HepG2 (cell line): Measurements from ENCODE around the gene GNA15. TPM values are rescaled to one million over a fixed set of nuclear protein-coding genes. Genes with fewer than 3 reads are reported as not detected.
A peak's percentile ranks its signal among the peaks of the same experiment; 100 is the strongest.

Source experiments
- ATAC-seq: fragments of 200-7000 bp; cut with Tn5 transposase; 3 replicates; pipeline ENCODE4 v1.9.1; 2020; ENCODE audit warnings: mild to moderate bottlenecking, moderate library complexity
- Bru-seq: library from RNA; stranded (reverse); fragments of 400-500 nt; gene quantifications from one replicate; lab custom pipeline; 2021; lab: Mats Ljungman, UMichigan
- BruChase-seq, 2 experiments: library from RNA; stranded (reverse); fragments of 400-500 nt; gene quantifications; one replicate each; lab custom pipeline; 2021; lab: Mats Ljungman, UMichigan
- BruUV-seq: library from RNA; stranded (reverse); fragments of 400-500 nt; replicated peaks from 2 replicates; lab custom pipeline; 2021; lab: Mats Ljungman, UMichigan
- CTCF ChIA-PET: fragments of 300-600 bp; formaldehyde crosslinking; extraction: SDS; loops from one replicate; lab custom pipeline; 2021; ENCODE audit warnings: low total read pairs, inconsistent platforms, low intra/inter-chr PET ratio; lab: Yijun Ruan, JAX
- POLR2A ChIA-PET: fragments of 350-600 bp; sonication (Branson Sonifier 250); formaldehyde crosslinking; loops from one replicate; lab custom pipeline; 2020; ENCODE audit warnings: antibody characterized with exemption, inconsistent platforms; lab: Yijun Ruan, JAX
- DNase-seq: peaks from one replicate; pipeline ENCODE4 v3.0.0-alpha.2; 2015; ENCODE audit warnings: low spot score
- FAIRE-seq: peaks from 3 replicates; lab custom pipeline; 2011; peaks lifted over from hg19 to GRCh38; lab: Jason Lieb, UNC
- H2AFZ ChIP-seq: one replicate; pipeline ENCODE4 v1.6.1; 2011; ENCODE audit warnings: low read length, inconsistent platforms
- H3K27ac ChIP-seq: fragments of 300-600 bp; 3 replicates; pipeline ENCODE4 v1.8.0; 2011; ENCODE audit warnings: mixed run types, mild to moderate bottlenecking, mixed read lengths, low read length, inconsistent platforms; ENCODE audit not compliant: insufficient read depth; ENCODE audit errors: extremely low read length
- H3K27me3 ChIP-seq, 2 experiments: fragments of 200-600 bp in 1 of 2; 2 replicates in 1 of 2; 3 replicates in 1 of 2; pipeline versions ENCODE4 v1.6.0 to v1.8.0; 2011; ENCODE audit warnings: low read length in 2 of 2, mild to moderate bottlenecking in 2 of 2, moderate library complexity in 2 of 2, inconsistent platforms in 1 of 2; ENCODE audit not compliant: insufficient read depth in 2 of 2, control insufficient read depth in 1 of 2
- H3K36me3 ChIP-seq, 2 experiments: fragments of 200-600 bp in 1 of 2; replicated peaks in 1 of 2; 2 replicates in 1 of 2; 3 replicates in 1 of 2; pipeline versions ENCODE4 v1.5.1 to v1.8.0; 2011; ENCODE audit warnings: low read length in 2 of 2, inconsistent platforms in 1 of 2; ENCODE audit not compliant: insufficient read depth in 2 of 2, control insufficient read depth in 1 of 2
- H3K4me1 ChIP-seq: 2 replicates; pipeline ENCODE4 v1.5.1; 2012; ENCODE audit warnings: low read length, inconsistent platforms; ENCODE audit not compliant: insufficient read depth
- H3K4me2 ChIP-seq: 2 replicates; pipeline ENCODE4 v1.6.0; 2011; ENCODE audit warnings: low read depth, low read length, inconsistent platforms
- H3K4me3 ChIP-seq, 3 experiments: fragments of 200-600 bp in 1 of 3; sonication (generic), shearing (Covaris generic) in 1 of 3; replicated peaks in 1 of 3; 2 replicates each; pipeline ENCODE4 v1.5.1; 2011 to 2016; ENCODE audit warnings: low read length in 3 of 3, inconsistent platforms in 2 of 3, low read depth in 2 of 3, mild to moderate bottlenecking in 2 of 3, control low read depth in 1 of 3, mixed read lengths in 1 of 3; ENCODE audit not compliant: insufficient read depth in 1 of 3
- H3K79me2 ChIP-seq: one replicate; pipeline ENCODE4 v1.6.1; 2011; ENCODE audit warnings: low read length, inconsistent platforms; ENCODE audit not compliant: insufficient read depth
- H3K9ac ChIP-seq: 2 replicates; pipeline ENCODE4 v1.6.0; 2011; ENCODE audit warnings: mild to moderate bottlenecking, low read depth, low read length, inconsistent platforms; ENCODE audit not compliant: insufficient read depth
- H3K9me3 ChIP-seq: 2 replicates; pipeline ENCODE4 v1.5.1; 2012; ENCODE audit warnings: mild to moderate bottlenecking, low read length
- H4K20me1 ChIP-seq: 2 replicates; pipeline ENCODE4 v1.6.0; 2011; ENCODE audit warnings: inconsistent platforms, mild to moderate bottlenecking, low read length, moderate library complexity; ENCODE audit not compliant: insufficient read depth
- AHR ChIP-seq: IDR thresholded peaks from 2 replicates; pipeline ENCODE4 v1.6.1; 2018; ENCODE audit warnings: missing genetic modification reagents, missing compliant biosample characterization
- RNF2 ChIP-seq: fragments of 450-650 bp; conservative IDR thresholded peaks from 2 replicates; pipeline ENCODE4 v1.6.1; 2016; ENCODE audit warnings: low read depth
- SOX5 ChIP-seq: IDR thresholded peaks from 2 replicates; pipeline ENCODE4 v1.6.1; 2016; ENCODE audit warnings: borderline replicate concordance
- ZFX ChIP-seq: sonication (generic); formaldehyde crosslinking; IDR thresholded peaks from 2 replicates; pipeline ENCODE4 v1.4.0; 2020; ENCODE audit warnings: mild to moderate bottlenecking, low read depth, missing genetic modification reagents, moderate library complexity
- ZNF235 ChIP-seq: sonication (generic); formaldehyde crosslinking; IDR thresholded peaks from 2 replicates; pipeline ENCODE4 v1.8.1; 2023; ENCODE audit warnings: mild to moderate bottlenecking, missing genetic modification reagents, borderline replicate concordance
- WGBS: methylation state at CpG from one replicate; pipeline ENCODE4 v1.1.6; 2017; ENCODE audit warnings: low lambda C conversion rate; 5-methylcytosine and 5-hydroxymethylcytosine counted together
- in situ Hi-C: cut with HindIII; loops from 2 replicates; pipeline ENCODE4 v1.10.0; 2017; ENCODE audit warnings: low pct_unique_long_range_greater_than_20kb; ENCODE audit not compliant: extremely low pct_ligation_motif_present
- intact Hi-C: fragments of 100-400 bp; cut with micrococcal nuclease; formaldehyde crosslinking; loops from one replicate; pipeline ENCODE4 v1.10.0; 2022; ENCODE audit not compliant: unreplicated experiment
- long read RNA-seq, 2 experiments: library from RNA in 1 of 2; library from polyadenylated mRNA in 1 of 2; stranded (forward) in 1 of 2; unstranded in 1 of 2; transcript quantifications; one replicate each; pipeline ENCODE4 v2.0.0, GENCODE V29; 2019 to 2022
- polyA minus RNA-seq, 3 experiments: library from RNA; depleted of rRNA, polyadenylated mRNA; stranded (reverse); fragments of >200 nt; gene quantifications; 2 replicates each; pipeline ENCODE4 v1.2.3, GENCODE V29; 2011; ENCODE audit warnings: low replicate concordance in 1 of 3
- polyA plus RNA-seq, 8 experiments: library from polyadenylated mRNA; depleted of rRNA in 3 of 8; stranded (reverse) in 7 of 8; unstranded in 1 of 8; fragments of >200 nt; fragmentation: Illumina TruSeq in 4 of 8; extraction: Trizol in 4 of 8; gene quantifications; 2 replicates each; pipeline versions ENCODE4 v1.2.1 to v1.2.3, GENCODE V29; 2011 to 2016; ENCODE audit warnings: low read depth in 4 of 8, missing spikeins in 1 of 8, mixed read lengths in 1 of 8; ENCODE audit not compliant: insufficient read depth in 1 of 8
- total RNA-seq, 5 experiments: library from RNA; depleted of rRNA; stranded (reverse); fragments of >200 nt; fragmentation: Illumina TruSeq; extraction: Trizol; gene quantifications; 2 replicates each; pipeline ENCODE4 v1.2.3, GENCODE V29; 2016; ENCODE audit warnings: low read depth in 1 of 5

The GNA15 gene, protein sequence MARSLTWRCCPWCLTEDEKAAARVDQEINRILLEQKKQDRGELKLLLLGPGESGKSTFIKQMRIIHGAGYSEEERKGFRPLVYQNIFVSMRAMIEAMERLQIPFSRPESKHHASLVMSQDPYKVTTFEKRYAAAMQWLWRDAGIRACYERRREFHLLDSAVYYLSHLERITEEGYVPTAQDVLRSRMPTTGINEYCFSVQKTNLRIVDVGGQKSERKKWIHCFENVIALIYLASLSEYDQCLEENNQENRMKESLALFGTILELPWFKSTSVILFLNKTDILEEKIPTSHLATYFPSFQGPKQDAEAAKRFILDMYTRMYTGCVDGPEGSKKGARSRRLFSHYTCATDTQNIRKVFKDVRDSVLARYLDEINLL
- not detected in 2 replicates for total RNA-seq (2016; rRNA removed; fragmentation: Illumina TruSeq; extraction: Trizol)
- not detected in 2 replicates for total RNA-seq (2016; cell fraction: cytosol; rRNA removed; fragmentation: Illumina TruSeq; extraction: Trizol; ENCODE audit: low read depth)
- total RNA-seq (2016; cell fraction: insoluble cytoplasmic fraction; rRNA removed; fragmentation: Illumina TruSeq; extraction: Trizol): not detected in 2 replicates
- total RNA-seq (2016; cell fraction: membrane; rRNA removed; fragmentation: Illumina TruSeq; extraction: Trizol): not detected in 2 replicates
- not detected in 2 replicates for total RNA-seq (2016; cell fraction: nucleus; rRNA removed; fragmentation: Illumina TruSeq; extraction: Trizol)
- not detected in 2 replicates for polyA plus RNA-seq (2011; rRNA removed)
- 0.04 TPM in 1 of 2 replicates, not detected in the other for polyA plus RNA-seq (2011; cell fraction: cytosol; rRNA removed)
- not detected in 2 replicates for polyA plus RNA-seq (2011; cell fraction: nucleus; rRNA removed)
- polyA plus RNA-seq (2012): not detected in 2 replicates
- polyA plus RNA-seq (2016; cell fraction: cytosol; fragmentation: Illumina TruSeq; extraction: Trizol; ENCODE audit: low read depth): not detected in 2 replicates
- not detected in 2 replicates for polyA plus RNA-seq (2016; cell fraction: insoluble cytoplasmic fraction; fragmentation: Illumina TruSeq; extraction: Trizol; ENCODE audit: low read depth)
- polyA plus RNA-seq (2016; cell fraction: membrane; fragmentation: Illumina TruSeq; extraction: Trizol; ENCODE audit: low read depth): 0.08 TPM in 1 of 2 replicates, not detected in the other
- 0.22 TPM in 1 of 2 replicates, not detected in the other for polyA plus RNA-seq (2016; cell fraction: nucleus; fragmentation: Illumina TruSeq; extraction: Trizol; ENCODE audit: insufficient read depth, low read depth)
- 0.10 and 0.61 TPM in 2 replicates for polyA minus RNA-seq (2011; rRNA and poly(A)+ RNA removed; ENCODE audit: low replicate concordance)
- not detected in 2 replicates for polyA minus RNA-seq (2011; cell fraction: cytosol; rRNA and poly(A)+ RNA removed)
- polyA minus RNA-seq (2011; cell fraction: nucleus; rRNA and poly(A)+ RNA removed): not detected in 2 replicates
- percentile 7 among the genes with signal in this experiment for Bru-seq, nascent RNA
- BruChase-seq, experiment 1, labeled RNA remaining after a 6-hour chase: percentile 4 among the genes with signal in this experiment
- BruChase-seq, experiment 2, labeled RNA remaining after a 2-hour chase: percentile 4 among the genes with signal in this experiment
- long read RNA-seq, experiment 1: 0 reads
- long read RNA-seq, experiment 2: 0 reads

DNA sequence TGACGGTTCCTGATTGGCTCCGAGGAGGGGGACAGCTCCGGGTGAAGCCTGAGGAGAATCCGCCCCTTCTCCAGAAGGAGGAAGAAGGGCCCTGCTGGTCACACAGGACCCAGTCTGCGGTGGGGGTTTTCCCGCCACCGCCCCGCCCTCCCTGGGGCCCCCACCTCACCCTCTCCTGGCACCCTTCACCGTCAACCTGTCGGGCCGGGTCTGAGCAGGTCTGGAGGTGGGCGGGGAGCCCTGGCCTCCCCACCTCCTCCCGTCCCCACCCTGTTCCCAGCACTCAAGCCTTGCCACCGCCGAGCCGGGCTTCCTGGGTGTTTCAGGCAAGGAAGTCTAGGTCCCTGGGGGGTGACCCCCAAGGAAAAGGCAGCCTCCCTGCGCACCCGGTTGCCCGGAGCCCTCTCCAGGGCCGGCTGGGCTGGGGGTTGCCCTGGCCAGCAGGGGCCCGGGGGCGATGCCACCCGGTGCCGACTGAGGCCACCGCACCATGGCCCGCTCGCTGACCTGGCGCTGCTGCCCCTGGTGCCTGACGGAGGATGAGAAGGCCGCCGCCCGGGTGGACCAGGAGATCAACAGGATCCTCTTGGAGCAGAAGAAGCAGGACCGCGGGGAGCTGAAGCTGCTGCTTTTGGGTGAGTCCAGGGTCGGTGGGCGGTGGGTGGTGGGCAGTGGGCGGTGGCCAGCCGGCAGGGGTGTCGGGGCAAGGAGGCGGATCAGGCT lies at the start of gene GNA15:
GNA15 (plus strand) TSS at position 73 of the 723 bp plus-strand sequence; CDS start at position 491, 418 bp downstream.
- no peaks in the 10 kb centered on the region for H3K79me2 ChIP-seq
- H3K9me3 ChIP-seq: no peaks in the 10 kb centered on the region
- WGBS: 57% methylated on average over 27 of the region's 40 CpGs
- CTCF ChIA-PET: no interaction called here
- ATAC-seq (no peak), DNase-seq (no peak), FAIRE-seq (no peak)
- TF ChIP-seq SOX5 (CRISPR knock-in tag) (no peak), AHR (CRISPR knock-in tag) (no peak), ZFX (CRISPR knock-in tag) (no peak), RNF2 (no peak), ZNF235 (CRISPR knock-in tag) (no peak)
- peaks cover 7% of the 10 kb centered on the region; the same call in 1 of the 2 replicates for H3K4me1 ChIP-seq
- in situ Hi-C loops (no loop called here), intact Hi-C loops (no loop called here)
- no peak within 1 kb of the TSS for H2AFZ ChIP-seq
- H3K4me3 ChIP-seq: no peak within 1 kb of the TSS
- no peaks in the 10 kb centered on the region for H4K20me1 ChIP-seq
- H3K9ac ChIP-seq: no peak within 1 kb of the TSS
- BruUV-seq: no TSS peak
- H3K27me3 ChIP-seq: peaks cover 0 to 7% of the 10 kb centered on the region in 2 experiments; a peak in 2 of 5 replicates
- no peak within 1 kb of the TSS for H3K4me2 ChIP-seq
- H3K36me3 ChIP-seq: no peaks in the 10 kb centered on the region
- H3K27ac ChIP-seq: no peak within 1 kb of the TSS
- POLR2A ChIA-PET: no interaction called here
